ENCODE results near the gene ZNF805. TPM values are rescaled to one million over a fixed set of nuclear protein-coding genes. Genes with fewer than 3 reads are reported as not detected.

Gene ZNF805
- total RNA-seq, 1 donor from 2014 or later: 18.2 TPM

- H3K9me3 ChIP-seq: no peaks in the 10 kb centered on the region
- no peak for DNase-seq (ENCODE audit: extremely low spot score in 2 of 2)
- peaks cover 5 to 23% of the 10 kb centered on the region in 2 donors for H3K36me3 ChIP-seq
- peak overlapping the region; percentile 88 to 98 for H3K4me3 ChIP-seq
- H3K27ac ChIP-seq: peak overlapping the region; percentile 89
- no peak for TF ChIP-seq CTCF (IDR thresholded peaks at IDR 0.05)
- TF ChIP-seq POLR2AphosphoS5 (IDR thresholded peaks at IDR 0.05; ENCODE audit: insufficient read depth in 1 of 2, low read depth in 1 of 2): no peak
- TF ChIP-seq POLR2A (IDR thresholded peaks at IDR 0.05): no peak
- intact Hi-C loops (cut with DNase I): no loop called here
- H3K4me1 ChIP-seq: peaks cover 40% of the 10 kb centered on the region
- H3K27me3 ChIP-seq: no peaks in the 10 kb centered on the region
These were observed 40.5 kb downstream of the ZNF805 start for GRCh38 chr19:57280962-57281400.

- Histone ChIP-seq H3K36me3 (peaks cover 5 to 35% of the 10 kb centered on the region in 2 donors), H3K4me3 (peak overlapping the region; percentile 0 to 88), H3K27ac (no peak overlapping the region), H3K27me3 (no peaks in the 10 kb centered on the region), H3K9me3 (no peaks in the 10 kb centered on the region), H3K4me1 (peaks cover 40% of the 10 kb centered on the region)
- TF ChIP-seq POLR2AphosphoS5 (IDR thresholded peaks at IDR 0.05; ENCODE audit: insufficient read depth in 1 of 2, low read depth in 1 of 2): peak in 1 of 2 donors; percentile 37
- no peak for TF ChIP-seq CTCF (IDR thresholded peaks at IDR 0.05)
- intact Hi-C loops (cut with DNase I): no loop called here
- DNase-seq (ENCODE audit: extremely low spot score in 2 of 2): no peak
These were observed 41.7 kb downstream of the ZNF805 start for GRCh38 chr19:57282011-57282643.

GRCh38 chr19:57288373-57288772 lies 47.9 kb downstream of the ZNF805 start:
- Histone ChIP-seq H3K27me3 (no peaks in the 10 kb centered on the region), H3K36me3 (peaks cover 30 to 97% of the 10 kb centered on the region in 2 donors), H3K9me3 (peaks cover 37% of the 10 kb centered on the region), H3K4me3 (no peak overlapping the region), H3K27ac (no peak overlapping the region), H3K4me1 (peaks cover 10% of the 10 kb centered on the region)
- TF ChIP-seq POLR2AphosphoS5 (IDR thresholded peaks at IDR 0.05; ENCODE audit: insufficient read depth in 1 of 2, low read depth in 1 of 2) (no peak), CTCF (IDR thresholded peaks at IDR 0.05) (no peak), POLR2A (IDR thresholded peaks at IDR 0.05) (no peak)
- intact Hi-C loops (cut with DNase I): no loop called here
- no peak for DNase-seq (ENCODE audit: extremely low spot score in 2 of 2)

- intact Hi-C loops (cut with DNase I): no loop called here
- Histone ChIP-seq H3K36me3 (peaks cover 25 to 98% of the 10 kb centered on the region in 2 donors), H3K27ac (no peak overlapping the region), H3K4me1 (no peaks in the 10 kb centered on the region), H3K9me3 (peaks cover 46% of the 10 kb centered on the region), H3K27me3 (no peaks in the 10 kb centered on the region), H3K4me3 (no peak overlapping the region)
- TF ChIP-seq POLR2A (IDR thresholded peaks at IDR 0.05): no peak
- no peak for TF ChIP-seq POLR2AphosphoS5 (IDR thresholded peaks at IDR 0.05; ENCODE audit: insufficient read depth in 1 of 2, low read depth in 1 of 2)
- no peak for TF ChIP-seq CTCF (IDR thresholded peaks at IDR 0.05)
- no peak for DNase-seq (ENCODE audit: extremely low spot score in 2 of 2)
These were observed 50.5 kb downstream of the ZNF805 start for GRCh38 chr19:57290970-57291369.

GRCh38 chr19:57292547-57292946 lies 52.1 kb downstream of the ZNF805 start:
- no peak for DNase-seq (ENCODE audit: extremely low spot score in 2 of 2)
- intact Hi-C loops (cut with DNase I): no loop called here
- TF ChIP-seq POLR2AphosphoS5 (IDR thresholded peaks at IDR 0.05; ENCODE audit: insufficient read depth in 1 of 2, low read depth in 1 of 2) (no peak), POLR2A (IDR thresholded peaks at IDR 0.05) (no peak), CTCF (IDR thresholded peaks at IDR 0.05) (no peak)
- peaks cover 25 to 89% of the 10 kb centered on the region in 2 donors for H3K36me3 ChIP-seq
- no peaks in the 10 kb centered on the region for H3K4me1 ChIP-seq
- no peaks in the 10 kb centered on the region for H3K27me3 ChIP-seq
- H3K27ac ChIP-seq: no peak overlapping the region
- peaks cover 46% of the 10 kb centered on the region for H3K9me3 ChIP-seq
- H3K4me3 ChIP-seq: no peak overlapping the region

Measured in vagina (tissue), 2 donors.